Stimulated activated CD4-positive, alpha-beta T cell treated with anti-CD3 and anti-CD28 coated beads, Interleukin-1b, Interleukin-23, amount 100 ng/mL, for 4 hours (primary cell): ENCODE results near the gene RPS4Y1.

ENCODE experiments used
- DNase-seq, 2 donors: peaks; one replicate each; pipeline ENCODE4 v3.0.0-alpha.2; 2020; ENCODE audit warnings: low read depth in 2 of 2

The RPS4Y1 gene

GRCh38 chrY:2883561-2883960 lies 42.2 kb downstream of the RPS4Y1 start:
- no peak for DNase-seq

- no peak for DNase-seq
Measured at GRCh38 chrY:2885880-2886279, 44.5 kb downstream of the RPS4Y1 start.

- DNase-seq, result no peak
Measured at GRCh38 chrY:2887386-2887785, 46.0 kb downstream of the RPS4Y1 start.

GRCh38 chrY:2887955-2888354 lies 46.6 kb downstream of the RPS4Y1 start:
- no peak for DNase-seq

GRCh38 chrY:2893471-2893870 lies 52.1 kb downstream of the RPS4Y1 start:
- DNase-seq, result no peak

GRCh38 chrY:2896050-2896449 lies 54.6 kb downstream of the RPS4Y1 start:
- DNase-seq, result no peak

GRCh38 chrY:2907356-2907755 lies 66.0 kb downstream of the RPS4Y1 start:
- no peak for DNase-seq

GRCh38 chrY:2913066-2913815 lies 71.8 kb downstream of the RPS4Y1 start:
- DNase-seq, result no peak
